Right lobe of liver (tissue), 6 donors: ENCODE results near the gene IDNK. TPM values are rescaled to one million over a fixed set of nuclear protein-coding genes. Genes with fewer than 3 reads are reported as not detected.
A peak's percentile ranks its signal among the peaks of the same experiment; 100 is the strongest.

Source experiments
- ATAC-seq, 4 donors: fragments of 200-7000 bp; cut with Tn5 transposase; one replicate each; pipeline ENCODE4 v1.9.1; 2020; ENCODE audit warnings: mild to moderate bottlenecking in 4 of 4, moderate library complexity in 4 of 4
- DNase-seq, 3 donors: peaks; one replicate each; pipeline ENCODE4 v3.0.0-alpha.2; 2020
- H3K27ac ChIP-seq, 3 donors: fragments of 200-600 bp; one replicate each; pipeline ENCODE4 v1.8.0; 2022
- H3K27me3 ChIP-seq, 2 donors: fragments of 200-600 bp; one replicate each; pipeline ENCODE4 v1.8.0; 2022
- H3K36me3 ChIP-seq, 4 donors: fragments of 200-600 bp; sonication (generic) in 1 of 4; one replicate each; pipeline versions ENCODE4 v1.5.1 to v1.8.0; 2017 to 2022; ENCODE audit warnings: control low read depth in 1 of 4
- H3K4me1 ChIP-seq, 4 donors: fragments of 200-600 bp; sonication (generic) in 1 of 4; one replicate each; pipeline versions ENCODE4 v1.5.1 to v1.8.0; 2017 to 2022; ENCODE audit warnings: control low read depth in 1 of 4
- H3K4me3 ChIP-seq, 3 donors: fragments of 200-600 bp; one replicate each; pipeline ENCODE4 v1.8.0; 2022
- H3K9me3 ChIP-seq, 4 donors: fragments of 200-600 bp; sonication (generic) in 1 of 4; one replicate each; pipeline versions ENCODE4 v1.5.1 to v1.8.0; 2017 to 2022; ENCODE audit warnings: control low read depth in 1 of 4
- CTCF ChIP-seq, 4 donors: fragments of 200-600 bp in 3 of 4; fragments of 450-650 bp in 1 of 4; IDR thresholded peaks; one replicate each; pipeline versions ENCODE4 v1.5.1 to v1.8.0; 2016 to 2022; ENCODE audit warnings: antibody characterized with exemption in 4 of 4, mild to moderate bottlenecking in 2 of 4
- POLR2A ChIP-seq: fragments of 450-650 bp; IDR thresholded peaks from one replicate; pipeline ENCODE4 v1.6.1; 2017; ENCODE audit warnings: antibody characterized with exemption, mild to moderate bottlenecking
- WGBS: methylation state at CpG from one replicate; pipeline ENCODE4 v1.1.6; 2018; ENCODE audit warnings: low coverage, low lambda C conversion rate; ENCODE audit not compliant: insufficient coverage; ENCODE audit errors: missing lambda C conversion rate; 5-methylcytosine and 5-hydroxymethylcytosine counted together
- intact Hi-C, 2 donors: fragments of 100-400 bp; cut with DNase I; formaldehyde crosslinking; loops; one replicate each; pipeline versions ENCODE4 v1.11.2 to v1.14.1; 2022
- total RNA-seq, 6 experiments: library from RNA; depleted of rRNA in 2 of 6; stranded (reverse); fragments of >200 nt in 2 of 6; fragmentation: NEBNext Ultra II Directional in 3 of 6; extraction: Animal tissue kit (Norgen Biotek cat#: 25700) in 3 of 6; gene quantifications; one replicate each; pipeline versions ENCODE4 v1.1.0 to v1.2.4, GENCODE V29; 2016 to 2023
- donor health status: DM: no; HTN: yes; CAD: no.
- donor health status: DM: no; HTN: no; CAD: no.
- donor health status: DM: no; HTN: no; CAD: no.
- donor health status: DM: no; HTN: yes; CAD: no.
- donor health status: DM: no; HTN: yes; CAD: no.

The IDNK gene
- total RNA-seq, 6 experiments from 2014 or later: 10.6 to 24.6 (median 17.8) TPM

GRCh38 chr9:83652433-83652832, 29.5 kb downstream of the IDNK start:
- Histone ChIP-seq H3K4me1 (no peaks in the 10 kb centered on the region), H3K4me3 (no peak overlapping the region), H3K36me3 (peaks cover 0 to 42% (median 9%) of the 10 kb centered on the region in 4 donors), H3K9me3 (no peaks in the 10 kb centered on the region), H3K27me3 (no peaks in the 10 kb centered on the region), H3K27ac (no peak overlapping the region)
- TF ChIP-seq CTCF (IDR thresholded peaks at IDR 0.05): no peak
- TF ChIP-seq POLR2A: no peak
- no peak for DNase-seq
- 100% methylated on average over 1 of the region's 1 CpG for WGBS
- no peak for ATAC-seq
- intact Hi-C loops: no loop called here

DNA sequence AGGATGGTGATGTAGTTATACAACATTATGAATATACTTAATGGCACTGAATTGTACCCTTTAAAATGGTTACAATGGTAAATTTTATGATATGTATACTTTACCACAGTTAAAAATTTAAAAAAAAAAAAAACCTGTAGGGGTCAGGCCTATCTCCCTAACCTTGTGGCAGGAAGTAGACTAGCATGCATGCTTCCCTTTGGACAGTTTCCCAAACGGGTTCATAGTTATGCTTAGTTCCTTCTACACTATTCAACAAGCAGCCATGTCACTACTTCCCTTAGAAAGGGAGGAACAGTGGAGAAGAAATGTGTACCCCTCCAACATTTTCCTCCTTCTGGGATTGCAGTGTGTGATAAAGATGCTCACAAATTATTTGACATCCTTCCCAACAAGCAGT, 32.5 kb downstream of the IDNK start:
- WGBS: 47% methylated on average over 1 of the region's 1 CpG
- Histone ChIP-seq H3K9me3 (no peaks in the 10 kb centered on the region), H3K36me3 (peaks cover 0 to 58% (median 17%) of the 10 kb centered on the region in 4 donors), H3K27ac (no peak overlapping the region), H3K27me3 (no peaks in the 10 kb centered on the region), H3K4me1 (no peaks in the 10 kb centered on the region), H3K4me3 (no peak overlapping the region)
- peak; percentile 36 to 62 (median 46) for ATAC-seq
- DNase-seq: no peak
- no peak for TF ChIP-seq CTCF (IDR thresholded peaks at IDR 0.05)
- no peak for TF ChIP-seq POLR2A
- intact Hi-C loops: no loop called here

DNA sequence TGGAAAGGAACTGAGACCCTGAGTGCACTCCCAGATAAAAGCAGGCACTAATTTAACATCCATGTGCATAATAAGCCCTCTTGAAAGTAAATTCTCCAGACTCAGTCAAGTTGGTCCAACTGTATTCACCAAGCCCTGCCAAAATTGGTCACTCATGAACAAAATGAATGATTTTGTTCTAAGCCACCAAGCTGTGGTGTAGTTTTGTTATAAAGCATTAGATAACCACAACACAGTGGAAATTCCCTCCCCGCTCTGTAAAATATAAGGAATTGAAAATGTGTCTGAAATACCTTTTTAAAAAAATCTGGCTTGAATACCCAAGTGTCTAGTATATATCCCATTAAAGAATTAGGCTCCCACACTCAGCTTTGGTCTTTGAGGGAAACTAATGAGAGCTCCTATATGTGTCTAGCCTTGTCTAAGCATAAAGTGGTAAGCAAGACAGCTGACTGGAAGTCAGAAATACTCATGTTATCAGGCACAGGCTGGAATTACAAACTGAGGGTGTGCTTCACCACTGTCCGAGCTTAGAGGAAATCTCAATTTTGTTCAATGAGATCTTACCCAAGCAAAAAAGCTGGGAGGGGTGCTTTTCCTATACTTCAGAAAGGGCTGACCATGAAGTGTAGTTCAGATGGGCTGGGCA, 33.2 kb downstream of the IDNK start:
- DNase-seq: no peak
- ATAC-seq: no peak
- TF ChIP-seq CTCF (IDR thresholded peaks at IDR 0.05) (no peak), POLR2A (no peak)
- H3K9me3 ChIP-seq: no peaks in the 10 kb centered on the region
- H3K4me1 ChIP-seq: no peaks in the 10 kb centered on the region
- WGBS: 75% methylated on average over 1 of the region's 2 CpGs
- no peaks in the 10 kb centered on the region for H3K27me3 ChIP-seq
- intact Hi-C loops: no loop called here
- no peak overlapping the region for H3K4me3 ChIP-seq
- peaks cover 0 to 63% (median 22%) of the 10 kb centered on the region in 4 donors for H3K36me3 ChIP-seq
- H3K27ac ChIP-seq: no peak overlapping the region

DNA sequence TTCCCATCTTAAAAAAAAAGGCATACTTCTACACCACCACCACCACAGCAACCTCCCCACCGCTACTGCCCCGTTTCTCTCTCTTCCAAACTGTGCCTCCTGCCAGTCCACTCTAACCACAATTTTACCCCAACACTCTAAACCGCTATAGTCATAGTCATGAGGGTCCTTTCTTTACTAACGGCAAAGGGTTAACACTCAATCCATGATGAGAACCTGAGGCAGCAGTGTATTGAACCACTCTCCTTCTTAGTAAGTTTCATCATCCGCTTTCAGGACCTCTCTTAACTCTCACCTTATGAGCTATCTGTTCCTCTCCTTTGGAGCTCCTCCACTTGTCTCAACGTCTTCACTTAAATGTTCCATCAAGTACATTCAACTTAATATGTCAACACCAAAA, 34.0 kb downstream of the IDNK start:
- H3K36me3 ChIP-seq: peaks cover 0 to 63% (median 25%) of the 10 kb centered on the region in 4 donors
- H3K9me3 ChIP-seq: no peaks in the 10 kb centered on the region
- 68% methylated on average over 6 of the region's 6 CpGs for WGBS
- no peak for DNase-seq
- no peaks in the 10 kb centered on the region for H3K27me3 ChIP-seq
- H3K4me1 ChIP-seq: no peaks in the 10 kb centered on the region
- H3K27ac ChIP-seq: no peak overlapping the region
- TF ChIP-seq CTCF (IDR thresholded peaks at IDR 0.05) (no peak), POLR2A (no peak)
- ATAC-seq: no peak
- H3K4me3 ChIP-seq: no peak overlapping the region
- intact Hi-C loops: no loop called here
